ENCODE measurements around the gene LRP1B. TPM values are rescaled to one million over a fixed set of nuclear protein-coding genes. Genes with fewer than 3 reads are reported as not detected.

Gene LRP1B
- total RNA-seq, 3 donors from 2014 or later: 2.3 to 29.8 (median 21.8) TPM

- no peaks in the 10 kb centered on the region for H3K27me3 ChIP-seq
- intact Hi-C loops (cut with DNase I; ENCODE audit: low total_unique reads): no loop called here
- no peak overlapping the region for H3K27ac ChIP-seq
- no peaks in the 10 kb centered on the region for H3K4me1 ChIP-seq
- H3K36me3 ChIP-seq: no peaks in the 10 kb centered on the region
- H3K9me3 ChIP-seq: no peaks in the 10 kb centered on the region
- no peak for DNase-seq (ENCODE audit: low spot score in 2 of 2)
- H3K4me3 ChIP-seq: no peak overlapping the region
- no peak for TF ChIP-seq POLR2A (IDR thresholded peaks at IDR 0.05)
- no peak for TF ChIP-seq CTCF (IDR thresholded peaks at IDR 0.05)
- no peak for TF ChIP-seq POLR2AphosphoS5 (IDR thresholded peaks at IDR 0.05)
Observed at GRCh38 chr2:141728142-141728541, 402.7 kb downstream of the LRP1B start.

- TF ChIP-seq POLR2A (IDR thresholded peaks at IDR 0.05) (no peak), CTCF (IDR thresholded peaks at IDR 0.05) (no peak), POLR2AphosphoS5 (IDR thresholded peaks at IDR 0.05) (no peak)
- intact Hi-C loops (cut with DNase I; ENCODE audit: low total_unique reads): no loop called here
- Histone ChIP-seq H3K36me3 (no peaks in the 10 kb centered on the region), H3K9me3 (no peaks in the 10 kb centered on the region), H3K4me1 (no peaks in the 10 kb centered on the region), H3K27ac (no peak overlapping the region), H3K4me3 (no peak overlapping the region), H3K27me3 (no peaks in the 10 kb centered on the region)
- no peak for DNase-seq (ENCODE audit: low spot score in 2 of 2)
Observed at GRCh38 chr2:141724426-141724825, 406.4 kb downstream of the LRP1B start.

- no peak for DNase-seq (ENCODE audit: low spot score in 2 of 2)
- intact Hi-C loops (cut with DNase I; ENCODE audit: low total_unique reads): no loop called here
- H3K4me3 ChIP-seq: no peak overlapping the region
Observed at GRCh38 chr2:141723814-141724213, 407.0 kb downstream of the LRP1B start.

GRCh38 chr2:141720476-141720875 is 410.3 kb downstream of the LRP1B start:
- H3K4me1 ChIP-seq: no peaks in the 10 kb centered on the region
- intact Hi-C loops (cut with DNase I; ENCODE audit: low total_unique reads): no loop called here
- no peak for DNase-seq (ENCODE audit: low spot score in 2 of 2)
- no peaks in the 10 kb centered on the region for H3K27me3 ChIP-seq
- no peaks in the 10 kb centered on the region for H3K36me3 ChIP-seq
- no peak overlapping the region for H3K4me3 ChIP-seq
- no peaks in the 10 kb centered on the region for H3K9me3 ChIP-seq
- H3K27ac ChIP-seq: no peak overlapping the region
- TF ChIP-seq CTCF (IDR thresholded peaks at IDR 0.05) (no peak), POLR2AphosphoS5 (IDR thresholded peaks at IDR 0.05) (no peak), POLR2A (IDR thresholded peaks at IDR 0.05) (no peak)

More at GRCh38 chr2:141723814-141724213, 407.0 kb downstream of the LRP1B start:
- Histone ChIP-seq H3K4me1 (no peaks in the 10 kb centered on the region), H3K27ac (no peak overlapping the region), H3K9me3 (no peaks in the 10 kb centered on the region), H3K36me3 (no peaks in the 10 kb centered on the region), H3K27me3 (no peaks in the 10 kb centered on the region)
- no peak for TF ChIP-seq POLR2A (IDR thresholded peaks at IDR 0.05)
- no peak for TF ChIP-seq POLR2AphosphoS5 (IDR thresholded peaks at IDR 0.05)

GRCh38 chr2:141714496-141714895 is 416.3 kb downstream of the LRP1B start:
- no peak for TF ChIP-seq POLR2A (IDR thresholded peaks at IDR 0.05)
- TF ChIP-seq CTCF (IDR thresholded peaks at IDR 0.05): no peak
- no peak for TF ChIP-seq POLR2AphosphoS5 (IDR thresholded peaks at IDR 0.05)

GRCh38 chr2:141711627-141712026 is 419.2 kb downstream of the LRP1B start:
- Histone ChIP-seq H3K9me3 (no peaks in the 10 kb centered on the region), H3K27me3 (no peaks in the 10 kb centered on the region), H3K36me3 (no peaks in the 10 kb centered on the region), H3K27ac (no peak overlapping the region), H3K4me3 (no peak overlapping the region), H3K4me1 (no peaks in the 10 kb centered on the region)
- intact Hi-C loops (cut with DNase I; ENCODE audit: low total_unique reads): no loop called here
- DNase-seq (ENCODE audit: low spot score in 2 of 2): no peak
- no peak for TF ChIP-seq POLR2A (IDR thresholded peaks at IDR 0.05)
- TF ChIP-seq CTCF (IDR thresholded peaks at IDR 0.05): no peak
- no peak for TF ChIP-seq POLR2AphosphoS5 (IDR thresholded peaks at IDR 0.05)

More at GRCh38 chr2:141714496-141714895, 416.3 kb downstream of the LRP1B start:
- Histone ChIP-seq H3K9me3 (no peaks in the 10 kb centered on the region), H3K27me3 (no peaks in the 10 kb centered on the region), H3K4me3 (no peak overlapping the region), H3K36me3 (no peaks in the 10 kb centered on the region), H3K4me1 (no peaks in the 10 kb centered on the region), H3K27ac (no peak overlapping the region)
- intact Hi-C loops (cut with DNase I; ENCODE audit: low total_unique reads): no loop called here
- no peak for DNase-seq (ENCODE audit: low spot score in 2 of 2)

Data from breast epithelium (tissue), 4 donors.